Fibroblast of mammary gland (primary cell): ENCODE data around the gene ENDOD1.

Experiments
- DNase-seq: peaks from one replicate; pipeline ENCODE4 v3.0.0-alpha.2; 2010; ENCODE audit warnings: low read depth
- H3K4me3 ChIP-seq: 2 replicates; pipeline ENCODE4 v1.5.1; 2011; ENCODE audit warnings: low read depth, mild to moderate bottlenecking, low read length, moderate library complexity; ENCODE audit not compliant: control insufficient read depth
- CTCF ChIP-seq: conservative IDR thresholded peaks from 2 replicates; pipeline ENCODE4 v1.5.1; 2011; ENCODE audit warnings: low read depth, low read length, inconsistent platforms; ENCODE audit not compliant: control insufficient read depth, insufficient read depth

Gene ENDOD1

GRCh38 chr11:95067039-95067840 is 22.4 kb upstream of the ENDOD1 start:
- H3K4me3 ChIP-seq, result peak overlapping the region; percentile 89
- no peak for TF ChIP-seq CTCF
- DNase-seq, result peak; percentile 60

- DNase-seq, result no peak
- H3K4me3 ChIP-seq, result peak overlapping the region; percentile 89
- no peak for TF ChIP-seq CTCF
Measured at GRCh38 chr11:95067841-95068219, 21.8 kb upstream of the ENDOD1 start.

DNA sequence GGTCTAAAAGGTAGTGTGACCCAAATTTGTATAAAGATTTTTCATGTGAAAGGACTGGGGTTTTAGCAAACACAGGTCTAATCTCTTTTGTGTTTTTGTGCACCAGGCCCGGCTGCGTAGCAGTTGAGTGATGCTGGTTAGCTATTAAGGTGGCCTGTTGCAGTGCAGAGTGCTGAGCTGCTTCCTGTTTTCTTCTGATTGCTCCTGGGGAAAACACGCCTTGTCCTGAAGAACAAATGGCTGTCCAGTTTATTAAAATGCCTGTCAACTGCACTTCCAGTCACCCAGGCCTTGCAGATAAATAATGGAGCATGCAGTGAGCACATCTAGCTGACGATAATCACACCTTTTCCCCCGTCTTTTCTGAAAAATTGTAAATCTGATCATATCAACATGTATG is 21.1 kb upstream of the ENDOD1 start:
- peak overlapping the region; percentile 89 for H3K4me3 ChIP-seq
- TF ChIP-seq CTCF, result no peak
- DNase-seq, result peak; percentile 97

GRCh38 chr11:95070471-95070870 is 19.2 kb upstream of the ENDOD1 start:
- no peak for TF ChIP-seq CTCF
- DNase-seq, result no peak
- H3K4me3 ChIP-seq, result no peak overlapping the region

- no peak for TF ChIP-seq CTCF
- H3K4me3 ChIP-seq, result no peak overlapping the region
- DNase-seq, result no peak
Measured at GRCh38 chr11:95072948-95073347, 16.7 kb upstream of the ENDOD1 start.

- DNase-seq, result no peak
- no peak overlapping the region for H3K4me3 ChIP-seq
- TF ChIP-seq CTCF, result no peak
Measured at GRCh38 chr11:95074792-95075563, 14.7 kb upstream of the ENDOD1 start.
